ENCODE results near the gene CYP1B1. TPM values are rescaled to one million over a fixed set of nuclear protein-coding genes. Genes with fewer than 3 reads are reported as not detected.
"Not testable (repeated sequence)": the region's sequence is repeated elsewhere in the genome, so short reads cannot be mapped to it uniquely, and the experiment has no call there.

The CYP1B1 gene
- total RNA-seq, 1 donor from 2014 or later, result 2.0 TPM

GRCh38 chr2:38098421-38099098, 22.6 kb upstream of the CYP1B1 start:
- ATAC-seq, result no peak

DNA sequence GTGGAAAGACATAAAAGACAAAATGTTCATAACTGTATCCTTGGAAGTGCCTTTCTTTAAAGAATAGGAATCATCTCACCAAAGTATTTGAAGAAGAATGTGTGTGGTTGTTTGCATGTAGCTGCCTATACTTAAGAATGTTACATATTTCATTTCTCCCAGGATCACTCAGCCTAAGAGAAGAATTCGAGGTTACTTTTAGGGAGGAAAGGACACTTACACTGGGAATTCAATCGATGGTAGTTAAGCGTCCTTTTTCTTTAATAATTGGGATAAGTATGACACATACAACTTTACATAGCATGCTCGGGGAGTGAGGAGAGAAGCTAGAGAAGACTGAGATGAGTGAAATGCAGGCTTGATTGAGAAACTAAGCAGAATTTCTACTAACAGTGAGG, 22.0 kb upstream of the CYP1B1 start:
- ATAC-seq, result no peak

DNA sequence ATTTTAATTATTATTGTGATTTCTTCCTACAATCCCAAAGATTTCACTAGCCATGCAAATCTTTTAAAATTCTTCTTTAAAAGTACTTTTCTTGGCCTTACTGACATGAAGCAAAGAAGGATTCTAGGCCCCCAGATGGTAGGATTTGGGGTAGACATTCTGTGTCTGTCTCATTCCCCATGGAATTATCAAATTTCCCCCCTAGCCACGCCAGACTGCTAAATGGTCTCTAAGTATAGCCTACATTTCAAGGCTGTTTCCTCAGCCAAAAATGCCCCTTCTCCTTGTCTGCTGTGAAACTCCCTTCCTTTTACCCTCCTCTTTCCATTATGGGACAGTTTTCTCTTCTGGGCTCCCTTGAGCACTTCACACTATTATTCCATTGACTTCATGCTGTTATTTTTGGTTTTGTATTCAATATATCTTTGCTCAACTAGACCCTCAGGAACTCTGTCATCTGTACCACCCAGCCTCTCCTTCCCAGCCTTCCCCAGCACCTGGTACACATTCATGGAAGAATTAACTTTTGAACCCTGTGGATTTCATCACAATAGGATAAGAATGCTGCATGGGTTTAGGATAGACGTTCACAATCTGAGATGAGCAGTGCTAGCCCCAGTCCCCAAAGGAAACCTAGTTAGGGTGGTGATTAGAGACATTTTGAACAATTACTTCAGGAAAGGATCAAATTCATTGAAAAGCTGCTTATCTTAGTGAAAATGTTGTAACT, 21.5 kb upstream of the CYP1B1 start:
- no peak for ATAC-seq

- ATAC-seq, result peak; percentile 94
Measured at GRCh38 chr2:38095996-38096861, 20.3 kb upstream of the CYP1B1 start.

- ATAC-seq, result peak; percentile 14
Measured at GRCh38 chr2:38095079-38095995, 19.4 kb upstream of the CYP1B1 start.

DNA sequence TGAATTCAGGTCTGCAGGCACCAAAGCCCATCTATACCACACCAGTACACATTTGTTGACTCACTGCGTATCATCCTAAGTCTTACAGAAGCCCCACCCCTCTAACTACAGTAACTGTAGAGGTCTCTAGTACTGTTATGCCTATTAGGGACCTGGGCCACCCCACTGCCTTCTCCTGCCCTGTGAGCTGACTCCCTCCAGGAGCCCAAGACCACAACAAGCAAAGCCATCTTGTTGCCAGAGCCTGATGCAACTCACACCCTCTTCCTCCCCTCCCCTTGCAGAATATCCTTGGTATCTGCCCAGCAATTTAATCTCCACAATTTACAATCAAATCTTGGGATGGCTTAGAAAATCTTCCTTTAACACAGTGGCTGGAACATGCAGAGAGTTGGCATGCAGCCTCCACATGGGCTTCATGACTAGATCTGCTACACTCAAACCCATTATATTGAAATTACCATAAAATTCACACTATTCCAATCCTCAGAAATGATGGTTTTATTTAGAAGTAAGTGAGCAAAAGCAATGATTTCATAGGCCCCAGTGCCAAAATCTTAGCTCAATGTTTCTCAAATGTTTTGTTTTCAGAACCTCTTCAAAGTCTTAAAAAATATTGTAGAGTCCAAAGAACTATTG, 17.7 kb upstream of the CYP1B1 start:
- ATAC-seq, result no peak

DNA sequence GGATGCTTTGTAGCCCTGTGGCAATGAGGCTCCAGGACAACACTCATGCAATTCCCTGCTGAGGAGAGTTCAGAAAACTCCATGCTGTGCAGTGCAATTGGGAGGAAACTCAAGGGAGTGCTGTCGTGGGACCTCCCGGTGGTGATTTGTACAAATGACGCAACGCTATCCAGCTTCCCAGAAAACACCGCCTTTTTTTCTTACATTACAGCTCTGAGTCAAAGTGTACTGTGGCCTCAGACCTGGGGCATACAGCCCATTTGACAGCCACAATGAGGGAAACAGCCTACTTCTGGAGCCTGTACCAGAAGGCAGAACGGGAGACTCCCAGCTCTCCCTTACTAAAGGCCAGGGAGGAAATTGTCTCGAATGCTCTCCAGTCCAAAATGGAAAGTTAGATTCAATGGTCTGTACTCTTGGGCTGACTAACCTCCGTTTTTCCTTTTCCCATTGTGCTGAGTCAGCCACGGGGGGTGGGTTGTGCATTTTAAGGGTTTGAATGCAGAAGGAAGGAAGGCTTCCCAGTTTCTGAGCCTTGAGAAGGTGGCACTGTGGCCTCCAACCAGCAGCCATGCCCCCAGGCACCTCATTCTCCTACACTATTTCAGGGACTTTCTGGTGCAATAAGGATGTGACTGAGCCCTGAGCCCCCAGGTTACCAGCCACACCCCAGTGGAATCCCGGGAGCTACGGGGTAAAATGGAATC, 16.4 kb upstream of the CYP1B1 start:
- peak; percentile 44 for ATAC-seq

DNA sequence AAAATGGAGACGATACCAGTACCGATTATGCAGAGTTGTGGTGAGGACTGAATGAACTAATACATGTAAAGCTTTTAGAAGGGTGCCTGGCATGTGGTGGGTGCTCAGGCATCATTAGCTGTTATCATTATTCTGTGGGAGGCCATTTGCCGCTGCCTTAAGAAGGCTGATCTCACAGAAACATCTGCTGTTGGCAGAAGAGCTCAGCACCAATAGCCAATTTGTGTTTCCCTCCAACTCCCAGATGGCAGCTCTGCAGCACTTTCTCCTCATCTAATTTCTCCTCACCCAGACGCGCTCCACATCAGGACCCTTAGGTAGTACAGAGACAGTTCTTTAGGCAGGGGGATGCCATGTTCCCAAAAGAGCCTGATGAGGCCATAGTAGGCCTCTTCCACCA, 15.8 kb upstream of the CYP1B1 start:
- no peak for ATAC-seq

GRCh38 chr2:38090928-38091327, 15.0 kb upstream of the CYP1B1 start:
- ATAC-seq, result no peak

- not testable (repeated sequence) for ATAC-seq
Measured at GRCh38 chr2:38090212-38090611, 14.3 kb upstream of the CYP1B1 start.

- ATAC-seq, result not testable (repeated sequence)
Measured at GRCh38 chr2:38085998-38086698, 10.2 kb upstream of the CYP1B1 start.

- ATAC-seq, result not testable (repeated sequence)
Measured at GRCh38 chr2:38084556-38084955, 8.6 kb upstream of the CYP1B1 start.

GRCh38 chr2:38082727-38083126, 6.8 kb upstream of the CYP1B1 start:
- not testable (repeated sequence) for ATAC-seq

DNA sequence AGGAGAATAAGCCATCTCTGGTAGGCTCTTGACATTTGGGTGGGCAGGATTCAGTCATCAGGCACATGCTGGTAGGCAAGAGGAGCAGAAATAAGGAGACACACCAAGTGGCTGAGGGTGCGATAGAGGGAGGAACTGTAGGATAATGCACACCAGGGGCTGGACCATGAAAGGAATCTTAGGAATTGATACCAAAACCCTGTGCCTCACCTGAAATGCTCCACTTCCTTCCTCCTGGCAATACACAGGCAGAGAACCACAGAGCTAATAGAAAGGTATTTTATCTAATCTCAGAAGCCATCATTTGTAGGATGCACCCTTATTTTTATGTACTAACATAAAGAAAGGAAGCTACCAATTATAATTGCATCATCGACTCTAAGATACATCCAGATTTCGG, 4.4 kb upstream of the CYP1B1 start:
- ATAC-seq, result no peak

GRCh38 chr2:38079116-38080052, 3.4 kb upstream of the CYP1B1 start:
- no peak for ATAC-seq

GRCh38 chr2:38077431-38077769, 1.4 kb upstream of the CYP1B1 start:
- ATAC-seq, result no peak

GRCh38 chr2:38076710-38077430, 919 bp upstream of the CYP1B1 start:
- peak; percentile 62 for ATAC-seq

- ATAC-seq, result peak; percentile 78
Measured at GRCh38 chr2:38076152-38076709, 280 bp upstream of the CYP1B1 start.
